GM15510 (cell line): Measurements from ENCODE around the gene AMIGO3.
A peak's percentile ranks its signal among the peaks of the same experiment; 100 is the strongest.

Source experiments
- POLR2A ChIP-seq: IDR thresholded peaks from 3 replicates; pipeline ENCODE4 v1.6.1; 2011; ENCODE audit warnings: borderline replicate concordance; ENCODE audit not compliant: insufficient read length; ENCODE audit errors: extremely low read depth

The AMIGO3 gene

DNA sequence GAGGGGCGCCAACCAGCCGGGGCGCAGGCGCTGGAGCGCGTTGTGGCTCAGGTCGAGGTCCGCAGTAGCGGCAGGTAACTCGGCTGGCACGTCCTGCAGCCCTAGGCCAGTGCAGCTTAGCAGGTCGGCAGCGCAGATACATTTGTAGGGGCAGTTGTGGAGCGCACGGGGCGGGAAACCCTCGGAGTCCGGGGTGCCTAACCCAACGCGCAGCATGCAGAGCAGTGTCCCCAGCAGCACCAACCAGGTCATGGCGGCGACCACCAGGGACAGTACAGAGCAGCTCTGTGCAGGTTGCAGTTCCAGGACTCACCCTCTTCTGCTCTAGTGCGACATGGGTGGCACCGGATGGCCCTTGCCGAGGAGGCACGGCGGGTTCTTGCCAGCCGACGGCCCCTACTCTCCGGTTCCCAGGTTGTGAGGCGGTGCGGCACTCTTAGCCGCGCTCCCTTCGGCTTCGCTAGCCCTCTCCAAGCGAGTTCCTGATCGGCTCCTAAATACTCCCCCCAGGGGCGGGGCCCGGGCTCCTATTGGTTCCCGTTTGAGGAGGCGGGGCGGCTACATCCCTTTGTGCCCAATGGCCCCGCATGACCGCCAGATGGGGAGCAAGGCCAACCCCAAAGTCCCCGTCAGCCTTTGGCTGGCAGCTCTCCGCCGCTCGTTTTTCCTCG lies at the start of gene AMIGO3:
Gene AMIGO3 (minus strand): TSS at position 471 of the 671 bp plus-strand sequence. CDS start 219 bp downstream, at position 252.
- peak; percentile 76 for TF ChIP-seq POLR2A

GRCh38 chr3:49763981-49764380 lies 44.5 kb upstream of the AMIGO3 start:
- no peak for TF ChIP-seq POLR2A

- TF ChIP-seq POLR2A = no peak
These were observed 42.2 kb upstream of the AMIGO3 start for GRCh38 chr3:49761661-49762060.

GRCh38 chr3:49759226-49759625 lies 39.7 kb upstream of the AMIGO3 start:
- TF ChIP-seq POLR2A = no peak

DNA sequence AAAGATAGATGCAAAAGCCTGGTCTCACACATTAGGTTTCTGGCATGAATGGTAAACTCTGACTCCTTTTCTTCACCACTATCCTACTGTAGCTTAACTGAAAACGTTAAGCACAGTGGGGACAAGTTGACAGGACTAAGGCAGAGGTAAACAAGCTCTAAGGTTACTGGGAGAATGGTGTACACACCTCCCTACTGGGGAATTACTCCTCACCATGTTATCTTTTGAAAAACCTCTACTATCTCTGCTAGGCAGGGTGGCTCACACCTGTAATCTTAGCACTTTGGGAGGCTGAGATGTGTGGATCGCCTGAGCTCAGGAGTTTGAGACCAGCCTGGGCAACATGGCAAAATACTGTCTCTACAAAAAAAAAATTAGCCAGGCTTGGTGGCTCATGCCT lies 37.7 kb upstream of the AMIGO3 start:
- no peak for TF ChIP-seq POLR2A

GRCh38 chr3:49756036-49756435 lies 36.6 kb upstream of the AMIGO3 start:
- TF ChIP-seq POLR2A = no peak

GRCh38 chr3:49754536-49754935 lies 35.1 kb upstream of the AMIGO3 start:
- no peak for TF ChIP-seq POLR2A

DNA sequence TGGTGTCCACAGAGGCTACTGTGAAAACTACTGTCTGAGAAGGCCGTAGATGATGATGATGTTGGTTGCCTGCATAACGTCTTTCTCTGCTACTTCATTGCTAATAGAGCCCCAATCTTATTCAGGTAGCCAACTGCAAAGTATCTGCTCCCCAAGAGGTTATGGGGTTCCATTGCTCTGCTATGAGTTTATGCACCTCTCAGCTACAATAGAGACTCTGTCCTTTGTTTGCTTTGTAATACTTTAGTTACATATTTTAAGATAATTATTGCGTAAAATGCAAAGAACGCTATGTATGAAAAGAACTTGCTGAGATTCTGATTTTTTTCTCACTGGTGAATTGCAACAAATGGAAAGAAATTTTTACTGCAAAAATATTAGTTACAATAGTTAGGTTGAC lies 32.0 kb upstream of the AMIGO3 start:
- TF ChIP-seq POLR2A = no peak

- no peak for TF ChIP-seq POLR2A
These were observed 30.6 kb upstream of the AMIGO3 start for GRCh38 chr3:49750056-49750455.

GRCh38 chr3:49747792-49748480 lies 28.5 kb upstream of the AMIGO3 start:
- TF ChIP-seq POLR2A = no peak

DNA sequence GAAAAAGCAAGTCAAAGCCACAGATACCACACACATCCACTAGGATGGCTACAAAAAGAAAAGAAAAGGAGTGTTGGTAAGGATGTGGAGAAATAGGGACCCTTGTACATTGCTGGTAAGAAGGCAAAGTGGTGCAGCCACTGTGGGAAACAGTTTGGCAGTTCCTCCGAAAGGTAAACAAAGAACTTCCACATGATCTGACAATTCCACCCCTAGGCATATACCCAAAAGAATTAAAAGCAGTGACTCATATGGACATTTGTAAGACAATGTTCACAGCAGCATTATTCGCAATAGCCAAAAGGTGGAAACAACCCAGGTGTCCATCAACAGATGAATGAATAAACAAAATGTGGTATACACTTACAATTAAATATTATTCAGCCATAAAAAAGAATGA lies 26.5 kb upstream of the AMIGO3 start:
- TF ChIP-seq POLR2A = no peak

- TF ChIP-seq POLR2A = no peak
These were observed 20.9 kb upstream of the AMIGO3 start for GRCh38 chr3:49740427-49740826.

DNA sequence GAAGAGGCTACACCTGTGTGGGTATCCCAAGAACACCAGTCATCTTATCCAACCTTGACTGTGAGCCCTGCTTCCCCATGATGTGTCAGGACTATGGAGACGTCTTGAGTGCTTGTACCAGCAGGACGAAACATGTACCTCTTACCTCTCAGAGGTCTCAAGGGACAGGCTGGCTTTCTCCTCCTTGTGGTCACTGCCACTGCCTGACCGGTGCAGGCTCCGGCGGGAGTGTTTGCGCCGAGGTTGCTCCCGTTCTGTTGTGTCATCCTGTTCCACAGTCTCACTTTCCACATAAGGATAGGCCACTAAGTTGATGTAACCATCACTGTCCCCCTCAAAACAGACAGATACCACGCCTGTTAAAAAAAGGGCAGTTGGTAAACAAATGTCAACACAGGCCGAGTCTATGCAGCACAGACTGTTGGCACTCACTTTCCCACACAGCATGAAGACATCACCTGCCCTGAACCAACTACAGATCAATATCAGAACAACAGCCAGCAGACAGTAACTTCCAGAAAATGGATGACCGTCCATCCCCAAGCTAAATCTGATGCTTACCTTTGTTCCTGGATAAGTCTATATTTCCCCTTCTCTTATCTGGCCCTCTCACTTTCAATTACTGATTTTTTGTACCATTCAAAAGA lies 18.7 kb upstream of the AMIGO3 start:
- no peak for TF ChIP-seq POLR2A

- TF ChIP-seq POLR2A = no peak
These were observed 15.3 kb upstream of the AMIGO3 start for GRCh38 chr3:49734752-49735151.

DNA sequence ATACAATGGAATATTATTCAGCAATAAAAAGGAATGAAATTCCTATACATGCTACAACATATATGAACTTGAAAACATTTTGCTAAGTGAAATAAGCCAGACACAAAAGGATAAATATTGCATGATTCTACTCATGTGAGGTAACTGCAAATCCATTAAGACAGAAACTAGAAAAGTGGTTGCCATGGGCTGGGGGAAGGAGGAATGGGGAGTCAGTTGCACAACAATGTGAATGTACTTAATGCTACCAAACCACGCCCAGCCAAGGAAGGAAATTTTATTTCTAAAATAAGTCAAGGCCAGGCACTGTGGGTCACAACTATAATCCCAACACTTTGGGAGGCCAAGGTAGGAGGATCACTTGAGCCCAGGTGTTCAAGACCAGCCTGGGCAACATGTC lies 14.1 kb upstream of the AMIGO3 start:
- no peak for TF ChIP-seq POLR2A

DNA sequence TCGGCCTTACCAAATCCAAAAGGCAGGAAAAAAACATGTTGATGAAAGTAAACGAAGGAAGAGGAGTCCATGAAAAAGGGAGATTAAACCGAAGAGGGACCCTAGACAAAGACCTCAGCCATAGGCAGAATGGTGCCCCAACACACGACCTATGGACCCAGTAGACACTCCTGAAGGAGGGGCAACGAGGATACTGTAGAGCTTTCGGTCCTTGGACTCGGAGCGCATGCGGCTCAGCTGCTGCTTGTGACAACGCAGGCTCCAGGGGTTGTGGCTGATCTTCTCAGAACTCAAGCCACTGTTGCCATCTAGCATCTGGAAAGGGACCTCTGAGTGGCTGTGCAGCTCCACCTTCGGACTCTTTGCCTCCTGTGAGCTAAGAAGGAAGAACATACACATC lies 13.1 kb upstream of the AMIGO3 start:
- TF ChIP-seq POLR2A = no peak
